Nephron progenitor cell (in vitro differentiated cells): Measurements from ENCODE around the gene ZNF552.
"Not testable (repeated sequence)": the region's sequence is repeated elsewhere in the genome, so short reads cannot be mapped to it uniquely, and the experiment has no call there.

ENCODE experiments used
- DNase-seq: peaks from one replicate; pipeline ENCODE4 v3.0.0; 2021
- H3K27ac Mint-ChIP-seq: 2 replicates; pipeline ENCODE4 v1.8.0; 2021; ENCODE audit warnings: mild to moderate bottlenecking, moderate library complexity, mixed read lengths
- H3K27me3 Mint-ChIP-seq: 2 replicates; pipeline ENCODE4 v1.8.0; 2021; ENCODE audit warnings: mild to moderate bottlenecking, low read depth, mixed read lengths; ENCODE audit not compliant: poor library complexity
- H3K36me3 Mint-ChIP-seq: 2 replicates; pipeline ENCODE4 v1.8.0; 2021; ENCODE audit warnings: low read depth, mixed read lengths
- H3K4me1 Mint-ChIP-seq: 2 replicates; pipeline ENCODE4 v1.8.0; 2021; ENCODE audit warnings: mixed read lengths
- H3K4me3 Mint-ChIP-seq: 2 replicates; pipeline ENCODE4 v1.8.0; 2021; ENCODE audit warnings: mild to moderate bottlenecking, moderate library complexity, mixed read lengths
- H3K9me3 Mint-ChIP-seq: 2 replicates; pipeline ENCODE4 v1.8.0; 2021; ENCODE audit warnings: mild to moderate bottlenecking, moderate library complexity, mixed read lengths
- CTCF ChIP-seq: fragments of 200-600 bp; sonication (generic); IDR thresholded peaks from 2 replicates; pipeline ENCODE4 v1.5.0; 2021; ENCODE audit warnings: antibody characterized with exemption

ZNF552 gene

GRCh38 chr19:57803594-57804325, 11.0 kb downstream of the ZNF552 start:
- peaks cover 78% of the 10 kb centered on the region for H3K4me1 Mint-ChIP-seq
- no peak for TF ChIP-seq CTCF

GRCh38 chr19:57803265-57803593, 11.5 kb downstream of the ZNF552 start:
- Mint-ChIP-seq H3K9me3 (peaks cover 2% of the 10 kb centered on the region), H3K27ac (peak overlapping the region; percentile 99), H3K36me3 (peaks cover 54% of the 10 kb centered on the region), H3K27me3 (no peaks in the 10 kb centered on the region), H3K4me1 (peaks cover 78% of the 10 kb centered on the region), H3K4me3 (peak overlapping the region; percentile 91)
- no peak for DNase-seq
- no peak for TF ChIP-seq CTCF

More at GRCh38 chr19:57803594-57804325, 11.0 kb downstream of the ZNF552 start:
- H3K27ac Mint-ChIP-seq = peak overlapping the region; percentile 99
- H3K36me3 Mint-ChIP-seq = peaks cover 59% of the 10 kb centered on the region
- no peaks in the 10 kb centered on the region for H3K27me3 Mint-ChIP-seq
- H3K4me3 Mint-ChIP-seq = peak overlapping the region; percentile 91
- peaks cover 2% of the 10 kb centered on the region for H3K9me3 Mint-ChIP-seq
- DNase-seq = peak; percentile 66

- Mint-ChIP-seq H3K36me3 (peaks cover 46% of the 10 kb centered on the region), H3K27ac (peak overlapping the region; percentile 90), H3K4me3 (peak overlapping the region; percentile 64), H3K9me3 (peaks cover 2% of the 10 kb centered on the region), H3K4me1 (peaks cover 75% of the 10 kb centered on the region), H3K27me3 (no peaks in the 10 kb centered on the region)
- DNase-seq = no peak
- no peak for TF ChIP-seq CTCF
Observed at GRCh38 chr19:57802269-57802668, 12.4 kb downstream of the ZNF552 start.

- Mint-ChIP-seq H3K36me3 (peaks cover 45% of the 10 kb centered on the region), H3K4me1 (peaks cover 67% of the 10 kb centered on the region), H3K9me3 (peaks cover 2% of the 10 kb centered on the region), H3K4me3 (peak overlapping the region; percentile 53), H3K27me3 (no peaks in the 10 kb centered on the region), H3K27ac (peak overlapping the region; percentile 96)
- no peak for TF ChIP-seq CTCF
- DNase-seq = no peak
Observed at GRCh38 chr19:57800696-57801095, 14.0 kb downstream of the ZNF552 start.

DNA sequence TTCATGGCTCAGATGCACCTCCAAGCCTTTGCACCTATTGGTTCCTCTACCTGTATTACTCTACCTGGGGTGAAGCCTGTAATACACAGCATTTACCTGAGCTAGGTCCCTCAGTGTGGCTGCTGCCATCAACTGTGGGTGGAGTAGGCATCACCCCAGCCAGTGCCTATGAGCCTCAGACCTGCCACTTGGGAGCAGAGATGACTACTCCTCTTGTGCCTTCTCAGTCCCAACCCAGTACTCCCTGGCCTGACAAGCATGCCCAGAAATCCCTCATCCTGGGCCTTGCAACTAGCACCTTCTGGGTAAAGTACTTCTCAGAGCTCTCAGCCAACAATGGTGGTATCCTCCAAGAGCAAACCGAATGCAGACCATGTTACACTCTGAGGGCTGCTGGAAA, 18.1 kb downstream of the ZNF552 start:
- not testable (repeated sequence) for H3K4me3 Mint-ChIP-seq, H3K27ac Mint-ChIP-seq, H3K9me3 Mint-ChIP-seq, H3K27me3 Mint-ChIP-seq, DNase-seq
- Mint-ChIP-seq H3K36me3 (peaks cover 59% of the 10 kb centered on the region), H3K4me1 (peaks cover 31% of the 10 kb centered on the region)

DNA sequence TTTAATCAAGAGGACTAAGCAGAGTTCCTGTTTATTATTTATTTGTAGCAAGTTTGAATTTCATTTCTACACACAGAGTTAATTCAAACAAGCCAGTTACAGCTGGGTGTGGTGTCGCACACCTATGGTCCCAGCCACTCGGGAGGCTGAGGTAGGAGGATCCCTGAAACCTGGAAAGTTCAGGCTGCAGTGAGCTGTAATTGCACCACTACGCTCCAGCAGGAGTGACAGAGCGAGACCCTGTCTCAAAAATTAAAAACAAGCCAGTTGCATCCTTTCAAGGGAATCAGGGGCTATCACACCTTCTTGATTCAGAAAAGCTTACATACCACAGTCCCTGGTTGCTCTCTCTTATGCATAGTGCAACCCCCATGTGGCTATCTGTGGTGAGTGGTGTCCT, 25.4 kb downstream of the ZNF552 start:
- DNase-seq = no peak
- Mint-ChIP-seq H3K9me3 (peaks cover 55% of the 10 kb centered on the region), H3K4me3 (no peak overlapping the region), H3K27ac (no peak overlapping the region), H3K4me1 (no peaks in the 10 kb centered on the region), H3K36me3 (peaks cover 88% of the 10 kb centered on the region), H3K27me3 (peaks cover 6% of the 10 kb centered on the region)
- no peak for TF ChIP-seq CTCF
